Measurements from ENCODE around the gene TBC1D22A. TPM values are rescaled to one million over a fixed set of nuclear protein-coding genes. Genes with fewer than 3 reads are reported as not detected.

TBC1D22A gene
- polyA plus RNA-seq, 1 of the 3 experiments (the other 2 are of a cell fraction) = 16.5 TPM

GRCh38 chr22:47191671-47192650 is 429.5 kb downstream of the TBC1D22A start:
- no peaks in the 10 kb centered on the region for H3F3A ChIP-seq (replicated peaks; ENCODE audit: insufficient read depth)
- H3K36me3 ChIP-seq (replicated peaks in 1 of 2; ENCODE audit: control insufficient read depth in 1 of 2, insufficient read depth in 2 of 2, low read length in 1 of 2) = no peaks in the 10 kb centered on the region
- no peak for DNase-seq
- ChIA-PET CTCF (no interaction called here), POLR2A (no interaction called here)
- no peaks in the 10 kb centered on the region for H3K9me2 ChIP-seq
- WGBS (ENCODE audit: low lambda C conversion rate) = 63% methylated on average over 11 of the region's 25 CpGs
- TF ChIP-seq USF2 (IDR thresholded peaks at IDR 0.05; ENCODE audit: borderline replicate concordance, low read depth, low read length) = no peak
- no peak for TF ChIP-seq RAD21 (IDR thresholded peaks at IDR 0.05; ENCODE audit: low read length)
- no peak overlapping the region for H3K27ac ChIP-seq (ENCODE audit: low read depth in 2 of 2, low read length in 1 of 2)
- H3K9me3 ChIP-seq = no peaks in the 10 kb centered on the region
- H3K4me1 ChIP-seq (ENCODE audit: control insufficient read depth in 1 of 2, insufficient read depth in 2 of 2, low read depth in 1 of 2, low read length in 1 of 2) = no peaks in the 10 kb centered on the region; a peak in 1 of 4 replicates
- H4K20me1 ChIP-seq (ENCODE audit: insufficient read depth) = no peaks in the 10 kb centered on the region
- no peak overlapping the region for H3K4me3 ChIP-seq (ENCODE audit: low read depth in 2 of 2, low read length in 1 of 2)
- H2AFZ ChIP-seq (ENCODE audit: low read depth) = no peak overlapping the region
- no peaks in the 10 kb centered on the region for H3K27me3 ChIP-seq (ENCODE audit: insufficient read depth)
- no peak overlapping the region for H3K4me2 ChIP-seq
- no peak overlapping the region for H3K9ac ChIP-seq
- no peaks in the 10 kb centered on the region for H3K79me2 ChIP-seq (ENCODE audit: insufficient read depth)

- no peak overlapping the region for H2AFZ ChIP-seq (ENCODE audit: low read depth)
- no peak overlapping the region for H3K4me2 ChIP-seq
- WGBS (ENCODE audit: low lambda C conversion rate) = 59% methylated on average over 15 of the region's 32 CpGs
- no peaks in the 10 kb centered on the region for H3K27me3 ChIP-seq (ENCODE audit: insufficient read depth)
- H4K20me1 ChIP-seq (ENCODE audit: insufficient read depth) = no peaks in the 10 kb centered on the region
- no peak for DNase-seq
- H3K4me1 ChIP-seq (ENCODE audit: control insufficient read depth in 1 of 2, insufficient read depth in 2 of 2, low read depth in 1 of 2, low read length in 1 of 2) = no peaks in the 10 kb centered on the region; a peak in 1 of 4 replicates
- no peaks in the 10 kb centered on the region for H3F3A ChIP-seq (replicated peaks; ENCODE audit: insufficient read depth)
- H3K27ac ChIP-seq (ENCODE audit: low read depth in 2 of 2, low read length in 1 of 2) = no peak overlapping the region
- ChIA-PET POLR2A (no interaction called here), CTCF (no interaction called here)
- no peak overlapping the region for H3K4me3 ChIP-seq (ENCODE audit: low read depth in 2 of 2, low read length in 1 of 2)
- no peak overlapping the region for H3K9ac ChIP-seq
- no peaks in the 10 kb centered on the region for H3K9me2 ChIP-seq
- H3K36me3 ChIP-seq (replicated peaks in 1 of 2; ENCODE audit: control insufficient read depth in 1 of 2, insufficient read depth in 2 of 2, low read length in 1 of 2) = no peaks in the 10 kb centered on the region
- no peaks in the 10 kb centered on the region for H3K79me2 ChIP-seq (ENCODE audit: insufficient read depth)
- TF ChIP-seq GABPA (IDR thresholded peaks at IDR 0.05; ENCODE audit: low read depth) (no peak), RCOR1 (IDR thresholded peaks at IDR 0.05; ENCODE audit: low read length) (no peak), USF2 (IDR thresholded peaks at IDR 0.05; ENCODE audit: borderline replicate concordance, low read depth, low read length) (no peak), POLR2AphosphoS5 (IDR thresholded peaks at IDR 0.05; ENCODE audit: low read depth, low read length) (no peak), TEAD4 (IDR thresholded peaks at IDR 0.05; ENCODE audit: borderline replicate concordance, insufficient read depth) (no peak), ZBTB33 (IDR thresholded peaks at IDR 0.05; ENCODE audit: borderline replicate concordance, low read depth) (no peak), CHD2 (IDR thresholded peaks at IDR 0.05; ENCODE audit: low read length, partially characterized antibody) (no peak), EP300 (IDR thresholded peaks at IDR 0.05; ENCODE audit: borderline replicate concordance in 1 of 2, low read depth in 1 of 2, low read length in 1 of 2) (no peak)
- H3K9me3 ChIP-seq = no peaks in the 10 kb centered on the region
Measured at GRCh38 chr22:47192651-47193437, 430.4 kb downstream of the TBC1D22A start.
